Mesenchymal stem cell (in vitro differentiated cells and primary cell): ENCODE data around the gene ACOT7.
"Not testable (repeated sequence)": the region's sequence is repeated elsewhere in the genome, so short reads cannot be mapped to it uniquely, and the experiment has no call there.

Source experiments
- DNase-seq: peaks from one replicate; pipeline ENCODE4 v3.0.0-alpha.2; 2013
- H2AFZ ChIP-seq: one replicate; pipeline ENCODE4 v1.6.1; 2013; ENCODE audit warnings: low read depth, mild to moderate bottlenecking, control low read depth, inconsistent platforms, low read length, moderate library complexity
- H2AK5ac ChIP-seq: 2 replicates; pipeline ENCODE4 v1.6.1; 2013; ENCODE audit warnings: low read length, moderate library complexity, mild to moderate bottlenecking, inconsistent platforms; ENCODE audit not compliant: severe bottlenecking
- H2BK120ac ChIP-seq: one replicate; pipeline ENCODE4 v1.6.1; 2013; ENCODE audit warnings: low read depth, mild to moderate bottlenecking, inconsistent platforms, low read length, moderate library complexity
- H2BK12ac ChIP-seq, 2 experiments: one replicate each; pipeline ENCODE4 v1.6.1; 2013; ENCODE audit warnings: inconsistent platforms in 2 of 2, low read length in 2 of 2, mild to moderate bottlenecking in 2 of 2, moderate library complexity in 2 of 2, control low read depth in 1 of 2
- H2BK15ac ChIP-seq: one replicate; pipeline ENCODE4 v1.6.1; 2013; ENCODE audit warnings: mild to moderate bottlenecking, low read depth, inconsistent platforms; ENCODE audit not compliant: poor library complexity, severe bottlenecking
- H2BK5ac ChIP-seq: 2 replicates; pipeline ENCODE4 v1.6.1; 2013; ENCODE audit warnings: low read depth, mild to moderate bottlenecking, low read length, control low read depth, inconsistent platforms; ENCODE audit not compliant: poor library complexity, severe bottlenecking
- H3K14ac ChIP-seq, 2 experiments: one replicate each; pipeline ENCODE4 v1.6.1; 2013; ENCODE audit warnings: inconsistent platforms in 2 of 2, low read length in 2 of 2, control low read depth in 1 of 2, mild to moderate bottlenecking in 1 of 2, moderate library complexity in 1 of 2
- H3K18ac ChIP-seq, 2 experiments: one replicate each; pipeline ENCODE4 v1.6.1; 2013; ENCODE audit warnings: inconsistent platforms in 2 of 2, low read length in 2 of 2, control low read depth in 1 of 2, low read depth in 1 of 2, mild to moderate bottlenecking in 1 of 2
- H3K23ac ChIP-seq, 2 experiments: one replicate each; pipeline ENCODE4 v1.6.1; 2013; ENCODE audit warnings: inconsistent platforms in 2 of 2, low read length in 2 of 2, mild to moderate bottlenecking in 2 of 2, moderate library complexity in 2 of 2, control low read depth in 1 of 2
- H3K27ac ChIP-seq: 2 replicates; pipeline ENCODE4 v1.5.1; 2013; ENCODE audit warnings: mild to moderate bottlenecking, moderate library complexity, low read length, control low read depth, inconsistent platforms; ENCODE audit not compliant: poor library complexity, severe bottlenecking
- H3K27me3 ChIP-seq, 2 experiments: 2 replicates each; pipeline versions ENCODE4 v1.6.1 to v1.7.0; 2013; ENCODE audit warnings: low read length in 2 of 2, mild to moderate bottlenecking in 2 of 2, moderate library complexity in 2 of 2, control low read depth in 1 of 2, inconsistent platforms in 1 of 2; ENCODE audit not compliant: control insufficient read depth in 1 of 2, insufficient read depth in 1 of 2
- H3K36me3 ChIP-seq, 2 experiments: 2 replicates each; pipeline versions ENCODE4 v1.6.1 to v1.7.0; 2013; ENCODE audit warnings: low read length in 2 of 2, control low read depth in 1 of 2, inconsistent platforms in 1 of 2, low read depth in 1 of 2, mild to moderate bottlenecking in 1 of 2; ENCODE audit not compliant: insufficient read depth in 2 of 2, control insufficient read depth in 1 of 2
- H3K4ac ChIP-seq, 2 experiments: one replicate each; pipeline ENCODE4 v1.6.1; 2013; ENCODE audit warnings: inconsistent platforms in 2 of 2, low read length in 2 of 2, mild to moderate bottlenecking in 2 of 2, moderate library complexity in 2 of 2, control low read depth in 1 of 2, low read depth in 1 of 2
- H3K4me1 ChIP-seq: 2 replicates; pipeline ENCODE4 v1.6.1; 2013; ENCODE audit warnings: low read depth, low read length, control low read depth; ENCODE audit not compliant: control insufficient read depth, insufficient read depth
- H3K4me2 ChIP-seq: 2 replicates; pipeline ENCODE4 v1.6.1; 2013; ENCODE audit warnings: low read length, mild to moderate bottlenecking, inconsistent platforms; ENCODE audit not compliant: poor library complexity, severe bottlenecking
- H3K4me3 ChIP-seq, 2 experiments: 2 replicates each; pipeline versions ENCODE4 v1.5.1 to v1.7.0; 2013; ENCODE audit warnings: low read length in 2 of 2, mild to moderate bottlenecking in 2 of 2, control low read depth in 1 of 2, low read depth in 1 of 2; ENCODE audit not compliant: insufficient read depth in 1 of 2
- H3K79me1 ChIP-seq: replicated peaks from 2 replicates; pipeline ENCODE4 v1.6.1; 2013; ENCODE audit warnings: mild to moderate bottlenecking, control low read depth, low read length, inconsistent platforms; ENCODE audit not compliant: poor library complexity, severe bottlenecking
- H3K9ac ChIP-seq: 2 replicates; pipeline ENCODE4 v1.7.0; 2013; ENCODE audit warnings: mild to moderate bottlenecking, low read length, moderate library complexity
- H3K9me3 ChIP-seq: 2 replicates; pipeline ENCODE4 v1.7.0; 2013; ENCODE audit warnings: mild to moderate bottlenecking, low read length; ENCODE audit not compliant: control insufficient read depth
- H4K8ac ChIP-seq: one replicate; pipeline ENCODE4 v1.6.1; 2013; ENCODE audit warnings: inconsistent platforms, mild to moderate bottlenecking, low read length, moderate library complexity
- H4K91ac ChIP-seq: one replicate; pipeline ENCODE4 v1.6.1; 2013; ENCODE audit warnings: mild to moderate bottlenecking, low read length, inconsistent platforms
- WGBS: methylation state at CpG from one replicate; pipeline ENCODE4 v1.1.7; 2013; ENCODE audit warnings: mixed read lengths; 5-methylcytosine and 5-hydroxymethylcytosine counted together

ACOT7 gene

DNA sequence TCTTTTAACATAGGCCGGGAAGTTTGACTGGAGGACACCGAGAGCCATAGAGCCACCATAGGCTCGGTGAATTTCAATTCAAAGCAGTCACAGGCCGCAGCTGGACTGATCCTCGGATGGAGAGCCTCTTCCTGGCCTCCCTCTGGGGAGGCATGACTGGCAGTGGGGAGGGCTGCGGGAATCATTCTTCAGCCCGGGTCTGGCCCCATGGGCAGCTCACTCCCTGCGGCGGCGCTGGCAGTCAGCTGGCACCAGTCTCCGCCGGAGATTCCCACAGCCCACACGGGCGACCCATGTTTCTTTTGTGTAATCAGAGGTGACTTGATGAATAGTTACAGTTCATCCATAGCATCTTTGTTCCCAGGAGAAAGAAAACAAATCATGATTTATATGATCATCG, 41.6 kb upstream of the ACOT7 start:
- Histone ChIP-seq H3K9me3 (no peaks in the 10 kb centered on the region), H3K4ac (no peak overlapping the region), H3K27ac (no peak overlapping the region), H2AFZ (no peak overlapping the region), H3K4me3 (no peak overlapping the region), H2BK12ac (no peak overlapping the region), H3K18ac (no peak overlapping the region), H2BK5ac (no peak overlapping the region), H3K14ac (no peak overlapping the region), H4K91ac (no peak overlapping the region), H3K4me2 (no peak overlapping the region), H3K27me3 (peaks cover 44 to 57% of the 10 kb centered on the region in 2 experiments), H2BK15ac (no peak overlapping the region), H4K8ac (no peak overlapping the region), H3K79me1 (no peaks in the 10 kb centered on the region), H3K9ac (no peak overlapping the region), H3K4me1 (peaks cover 20% of the 10 kb centered on the region), H2AK5ac (no peak overlapping the region), H3K23ac (no peak overlapping the region), H3K36me3 (no peaks in the 10 kb centered on the region), H2BK120ac (no peak overlapping the region)
- DNase-seq, result no peak
- 94% methylated on average over 12 of the region's 15 CpGs for WGBS

- Histone ChIP-seq H3K79me1 (no peaks in the 10 kb centered on the region), H3K4me2 (no peak overlapping the region), H3K27me3 (peaks cover 53 to 63% of the 10 kb centered on the region in 2 experiments), H2AFZ (no peak overlapping the region), H3K18ac (no peak overlapping the region), H4K8ac (no peak overlapping the region), H2BK5ac (no peak overlapping the region), H3K4me1 (peaks cover 23% of the 10 kb centered on the region), H2BK15ac (no peak overlapping the region), H4K91ac (no peak overlapping the region), H3K36me3 (no peaks in the 10 kb centered on the region), H3K23ac (no peak overlapping the region), H3K4me3 (no peak overlapping the region), H3K27ac (no peak overlapping the region), H3K4ac (no peak overlapping the region), H2BK12ac (no peak overlapping the region), H3K14ac (no peak overlapping the region), H3K9me3 (no peaks in the 10 kb centered on the region), H3K9ac (no peak overlapping the region), H2AK5ac (no peak overlapping the region), H2BK120ac (no peak overlapping the region)
- DNase-seq, result no peak
- WGBS, result 64% methylated on average over 5 of the region's 5 CpGs
Observed at GRCh38 chr1:6434186-6434585, 40.6 kb upstream of the ACOT7 start.

DNA sequence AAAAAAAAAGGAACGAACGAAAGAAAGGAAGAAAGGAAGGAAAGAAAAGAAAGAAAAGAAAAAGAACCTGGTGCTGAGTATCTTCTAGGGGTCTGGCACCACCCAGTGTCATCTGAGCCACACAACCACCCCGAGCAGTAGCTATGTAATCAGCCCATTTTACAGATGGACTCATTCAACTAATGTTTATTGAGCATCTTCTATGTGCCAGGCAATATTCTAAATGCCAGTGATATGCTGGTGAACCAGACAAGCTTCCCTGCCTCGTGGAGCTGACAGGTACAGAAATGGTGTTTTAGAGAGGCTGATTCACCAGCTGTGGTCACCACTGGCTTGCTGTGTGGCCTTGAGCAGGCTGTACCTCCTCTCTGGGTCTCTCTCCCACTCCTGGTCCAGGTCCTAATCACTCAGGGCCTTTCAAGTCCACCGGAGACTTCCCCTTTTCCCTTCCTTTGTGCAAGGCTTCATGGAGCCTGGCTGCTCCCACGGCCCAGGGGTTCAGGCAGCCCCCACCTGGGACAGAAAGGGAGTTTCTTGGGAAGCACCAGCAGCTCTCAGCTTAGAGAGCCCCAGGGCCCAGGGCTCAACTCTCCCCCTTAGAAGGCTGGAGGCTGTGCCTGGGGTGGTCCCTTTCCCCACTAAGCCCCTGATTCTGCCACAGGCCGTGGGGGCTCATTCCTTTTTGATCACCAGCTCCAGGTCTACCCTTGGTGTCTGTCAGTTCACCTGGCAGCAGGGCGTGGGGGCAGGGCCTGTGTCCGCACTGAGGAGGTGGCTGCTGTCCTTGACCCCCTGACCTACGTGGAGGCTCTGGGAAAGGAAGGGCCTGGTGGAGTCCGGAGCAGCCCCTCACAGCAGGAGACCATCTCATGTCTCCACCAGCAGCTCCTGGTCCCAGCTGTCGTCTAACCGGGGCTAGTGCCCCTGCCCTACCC, 38.3 kb upstream of the ACOT7 start:
- not testable (repeated sequence) for H2AK5ac ChIP-seq, H2BK120ac ChIP-seq, H3K4ac ChIP-seq, H4K91ac ChIP-seq, H3K4me2 ChIP-seq, H2BK12ac ChIP-seq, H2BK5ac ChIP-seq, H3K14ac ChIP-seq, H3K9me3 ChIP-seq, H3K27ac ChIP-seq, H3K18ac ChIP-seq, H3K4me3 ChIP-seq, H2AFZ ChIP-seq, H4K8ac ChIP-seq, H3K9ac ChIP-seq, DNase-seq, H2BK15ac ChIP-seq, H3K79me1 ChIP-seq, H3K36me3 ChIP-seq
- 56% methylated on average over 10 of the region's 13 CpGs for WGBS
- Histone ChIP-seq H3K23ac (peak overlapping the region in 1 of 2 experiments; percentile 78), H3K27me3 (peaks cover 61 to 64% of the 10 kb centered on the region in 2 experiments), H3K4me1 (peaks cover 19% of the 10 kb centered on the region)

GRCh38 chr1:6429660-6430411, 36.3 kb upstream of the ACOT7 start:
- H3K27ac ChIP-seq, result not testable (repeated sequence)

More at GRCh38 chr1:6429660-6430411, 36.3 kb upstream of the ACOT7 start:
- H4K91ac ChIP-seq, H3K36me3 ChIP-seq, H2AFZ ChIP-seq, H2BK15ac ChIP-seq, H3K9ac ChIP-seq, H3K18ac ChIP-seq, H3K23ac ChIP-seq, H3K79me1 ChIP-seq, H2BK5ac ChIP-seq, H4K8ac ChIP-seq, H2BK12ac ChIP-seq, H2BK120ac ChIP-seq, H3K14ac ChIP-seq, H2AK5ac ChIP-seq, H3K4me3 ChIP-seq, DNase-seq, H3K4ac ChIP-seq, H3K9me3 ChIP-seq: not testable (repeated sequence)
- H3K4me2 ChIP-seq, result peak overlapping the region; percentile 45
- peaks cover 22% of the 10 kb centered on the region for H3K4me1 ChIP-seq
- 60% methylated on average over 19 of the region's 19 CpGs for WGBS
- H3K27me3 ChIP-seq, result peaks cover 73 to 75% of the 10 kb centered on the region in 2 experiments
